Measurements from ENCODE around the gene AIP.

DNA sequence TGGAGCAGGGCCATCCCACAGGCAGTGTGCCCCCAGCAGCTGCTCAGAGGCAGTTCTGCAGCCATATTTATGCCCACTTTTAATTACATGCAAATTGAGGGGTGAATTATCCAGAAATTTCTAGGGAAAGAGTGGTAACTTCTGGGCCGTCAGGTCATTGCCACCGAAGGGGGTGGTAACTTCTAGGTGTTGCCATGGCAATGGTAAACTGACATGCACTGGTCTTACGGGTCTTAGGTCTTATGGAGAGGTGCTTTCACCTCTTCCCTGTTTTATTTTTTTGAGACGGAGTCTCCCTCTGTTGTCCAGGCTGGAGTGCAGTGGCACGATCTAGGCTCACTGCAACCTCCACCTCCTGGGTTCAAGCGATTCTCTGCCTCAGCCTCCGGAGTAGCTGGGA, 9.9 kb upstream of the AIP start:
- TF ChIP-seq, protein P1, sequence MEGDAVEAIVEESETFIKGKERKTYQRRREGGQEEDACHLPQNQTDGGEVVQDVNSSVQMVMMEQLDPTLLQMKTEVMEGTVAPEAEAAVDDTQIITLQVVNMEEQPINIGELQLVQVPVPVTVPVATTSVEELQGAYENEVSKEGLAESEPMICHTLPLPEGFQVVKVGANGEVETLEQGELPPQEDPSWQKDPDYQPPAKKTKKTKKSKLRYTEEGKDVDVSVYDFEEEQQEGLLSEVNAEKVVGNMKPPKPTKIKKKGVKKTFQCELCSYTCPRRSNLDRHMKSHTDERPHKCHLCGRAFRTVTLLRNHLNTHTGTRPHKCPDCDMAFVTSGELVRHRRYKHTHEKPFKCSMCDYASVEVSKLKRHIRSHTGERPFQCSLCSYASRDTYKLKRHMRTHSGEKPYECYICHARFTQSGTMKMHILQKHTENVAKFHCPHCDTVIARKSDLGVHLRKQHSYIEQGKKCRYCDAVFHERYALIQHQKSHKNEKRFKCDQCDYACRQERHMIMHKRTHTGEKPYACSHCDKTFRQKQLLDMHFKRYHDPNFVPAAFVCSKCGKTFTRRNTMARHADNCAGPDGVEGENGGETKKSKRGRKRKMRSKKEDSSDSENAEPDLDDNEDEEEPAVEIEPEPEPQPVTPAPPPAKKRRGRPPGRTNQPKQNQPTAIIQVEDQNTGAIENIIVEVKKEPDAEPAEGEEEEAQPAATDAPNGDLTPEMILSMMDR (IDR thresholded peaks at IDR 0.05), result no peak
- TF ChIP-seq EP300 (IDR thresholded peaks at IDR 0.05) (no peak), POLR2A (IDR thresholded peaks at IDR 0.05) (no peak)

Measured in ovary (tissue), 3 donors.